Aorta (tissue), 5 donors: ENCODE data around the gene ACER1. TPM values are rescaled to one million over a fixed set of nuclear protein-coding genes. Genes with fewer than 3 reads are reported as not detected.

ENCODE experiments used
- ATAC-seq: fragments of 200-7000 bp; cut with Tn5 transposase; one replicate; pipeline ENCODE4 v1.9.1; 2022; ENCODE audit warnings: moderate library complexity; ENCODE audit not compliant: low FRiP score
- DNase-seq, 2 donors: peaks; one replicate each; pipeline ENCODE4 v3.0.0-alpha.2; 2020
- H3K27ac ChIP-seq, 2 donors: one replicate each; pipeline ENCODE4 v1.5.1; 2013; ENCODE audit warnings: low read length in 2 of 2, mild to moderate bottlenecking in 2 of 2, moderate library complexity in 2 of 2, control low read depth in 1 of 2, inconsistent platforms in 1 of 2, low read depth in 1 of 2
- H3K27me3 ChIP-seq, 2 donors: one replicate each; pipeline ENCODE4 v1.6.1; 2013; ENCODE audit warnings: control low read depth in 1 of 2, low read length in 1 of 2, mild to moderate bottlenecking in 1 of 2, moderate library complexity in 1 of 2; ENCODE audit not compliant: insufficient read depth in 2 of 2, control insufficient read depth in 1 of 2
- H3K36me3 ChIP-seq, 2 donors: one replicate each; pipeline ENCODE4 v1.6.1; 2013; ENCODE audit warnings: control low read depth in 1 of 2, low read length in 1 of 2, mild to moderate bottlenecking in 1 of 2; ENCODE audit not compliant: insufficient read depth in 2 of 2, control insufficient read depth in 1 of 2
- H3K4me1 ChIP-seq, 2 donors: one replicate each; pipeline ENCODE4 v1.6.1; 2013; ENCODE audit warnings: low read length in 2 of 2, control low read depth in 1 of 2, mild to moderate bottlenecking in 1 of 2, moderate library complexity in 1 of 2; ENCODE audit not compliant: insufficient read depth in 2 of 2, control insufficient read depth in 1 of 2
- H3K4me3 ChIP-seq, 2 donors: one replicate each; pipeline ENCODE4 v1.5.1; 2013; ENCODE audit warnings: low read length in 2 of 2, control low read depth in 1 of 2, mild to moderate bottlenecking in 1 of 2
- H3K9me3 ChIP-seq: one replicate; pipeline ENCODE4 v1.6.1; 2013; ENCODE audit warnings: mild to moderate bottlenecking, low read length; ENCODE audit not compliant: control insufficient read depth
- WGBS, 2 donors: extraction: QIAGEN DNeasy Blood & Tissue Kit; methylation state at CpG; one replicate each; pipeline ENCODE4 v1.1.7; 2013; 5-methylcytosine and 5-hydroxymethylcytosine counted together
- intact Hi-C, 2 donors: fragments of 100-400 bp; cut with DNase I; formaldehyde crosslinking; loops; one replicate each; pipeline versions ENCODE4 v1.14.2 to v1.15.0; 2022
- long read RNA-seq, 2 donors: library from polyadenylated mRNA; unstranded; transcript quantifications; one replicate each; pipeline ENCODE4 v2.0.0, GENCODE V29; 2020 to 2021
- polyA plus RNA-seq, 2 donors: library from polyadenylated mRNA; stranded (reverse); fragments of 200-250 nt; gene quantifications; one replicate each; pipeline ENCODE4 v1.2.3, GENCODE V29; 2013
- total RNA-seq, 2 donors: library from RNA; stranded (reverse); fragmentation: NEBNext Ultra II Directional; extraction: Animal tissue kit (Norgen Biotek cat#: 25700); gene quantifications; one replicate each; pipeline ENCODE4 v1.2.1, GENCODE V29; 2021
- donor health status: healthy with polysubstance abuse.
- donor health status: Bipolar disorder and iron deficiency.
- donor health status: DM: no; HTN: no; CAD: no.
- donor health status: DM: no; HTN: no; CAD: no.
- donor health status: DM: yes; HTN: yes; CAD: no.

Gene ACER1
- not detected for total RNA-seq
- under 1 TPM in 1 of 2 donors, not detected in 1; 0.10 TPM for polyA plus RNA-seq
- long read RNA-seq, donor 1: 0 reads
- long read RNA-seq, donor 2: 0 reads

GRCh38 chr19:6333439-6333838 lies at the start of gene ACER1:
TSS of gene ACER1 (minus strand) at chr19:6333612. CDS start at chr19:6333551, 61 bp downstream.
- Histone ChIP-seq H3K4me3 (no peak within 1 kb of the TSS), H3K27ac (no peak within 1 kb of the TSS), H3K36me3 (no peaks in the 10 kb centered on the region), H3K4me1 (no peaks in the 10 kb centered on the region), H3K27me3 (no peaks in the 10 kb centered on the region), H3K9me3 (no peaks in the 10 kb centered on the region)
- DNase-seq: no peak
- ATAC-seq: no peak
- intact Hi-C loops: no loop called here
- 81 to 82% methylated on average over 17 of the region's 17 CpGs for WGBS, 2 donors

- peaks cover 4 to 22% of the 10 kb centered on the region in 2 donors for H3K36me3 ChIP-seq
- ATAC-seq: no peak
- 92 to 97% methylated on average over 19 of the region's 19 CpGs for WGBS, 2 donors
Measured at GRCh38 chr19:6383188-6383587, 49.8 kb upstream of the ACER1 start.

GRCh38 chr19:6381030-6381750 lies 47.8 kb upstream of the ACER1 start:
- no peaks in the 10 kb centered on the region for H3K4me1 ChIP-seq

More at GRCh38 chr19:6383188-6383587, 49.8 kb upstream of the ACER1 start:
- intact Hi-C loops: no loop called here
- Histone ChIP-seq H3K27me3 (no peaks in the 10 kb centered on the region), H3K9me3 (no peaks in the 10 kb centered on the region), H3K4me1 (no peaks in the 10 kb centered on the region), H3K4me3 (no peak overlapping the region), H3K27ac (no peak overlapping the region)
- no peak for DNase-seq

GRCh38 chr19:6379744-6380143 lies 46.3 kb upstream of the ACER1 start:
- Histone ChIP-seq H3K27ac (no peak overlapping the region), H3K9me3 (no peaks in the 10 kb centered on the region), H3K4me1 (no peaks in the 10 kb centered on the region), H3K36me3 (peaks cover 4 to 22% of the 10 kb centered on the region in 2 donors), H3K27me3 (no peaks in the 10 kb centered on the region), H3K4me3 (no peak overlapping the region)
- WGBS, 2 donors: 86 to 99% methylated on average over 3 of the region's 3 CpGs
- no peak for DNase-seq
- intact Hi-C loops: no loop called here
- ATAC-seq: no peak

More at GRCh38 chr19:6381030-6381750, 47.8 kb upstream of the ACER1 start:
- intact Hi-C loops: no loop called here
- DNase-seq (no peak), ATAC-seq (no peak)
- no peaks in the 10 kb centered on the region for H3K9me3 ChIP-seq
- WGBS, 2 donors: 97 to 98% methylated on average over 37 to 40 of the region's 40 CpGs
- H3K4me3 ChIP-seq: no peak overlapping the region
- no peaks in the 10 kb centered on the region for H3K27me3 ChIP-seq
- peaks cover 4 to 22% of the 10 kb centered on the region in 2 donors for H3K36me3 ChIP-seq
- no peak overlapping the region for H3K27ac ChIP-seq

- Histone ChIP-seq H3K4me1 (no peaks in the 10 kb centered on the region), H3K9me3 (no peaks in the 10 kb centered on the region), H3K36me3 (peaks cover 4 to 22% of the 10 kb centered on the region in 2 donors), H3K4me3 (no peak overlapping the region), H3K27ac (no peak overlapping the region), H3K27me3 (no peaks in the 10 kb centered on the region)
- 69 to 74% methylated on average over 9 of the region's 9 CpGs for WGBS, 2 donors
- ATAC-seq (no peak), DNase-seq (no peak)
- intact Hi-C loops: no loop called here
Measured at GRCh38 chr19:6378486-6378885, 45.1 kb upstream of the ACER1 start.

GRCh38 chr19:6378041-6378440 lies 44.6 kb upstream of the ACER1 start:
- no peaks in the 10 kb centered on the region for H3K27me3 ChIP-seq
- H3K9me3 ChIP-seq: no peaks in the 10 kb centered on the region
- H3K36me3 ChIP-seq: peaks cover under 1 to 19% of the 10 kb centered on the region in 2 donors
- WGBS, 2 donors: 7 to 9% methylated on average over 6 of the region's 6 CpGs
- no peak overlapping the region for H3K4me3 ChIP-seq
- DNase-seq (peak in 1 of 2 donors; percentile 70), ATAC-seq (no peak)
- no peaks in the 10 kb centered on the region for H3K4me1 ChIP-seq
- H3K27ac ChIP-seq: no peak overlapping the region
- intact Hi-C loops: no loop called here

- intact Hi-C loops: no loop called here
- Histone ChIP-seq H3K4me3 (no peak overlapping the region), H3K27ac (no peak overlapping the region), H3K27me3 (no peaks in the 10 kb centered on the region), H3K4me1 (no peaks in the 10 kb centered on the region), H3K36me3 (peaks cover 0 to 17% of the 10 kb centered on the region in 2 donors), H3K9me3 (no peaks in the 10 kb centered on the region)
- DNase-seq (no peak), ATAC-seq (no peak)
- WGBS, 2 donors: 73 to 74% methylated on average over 19 of the region's 19 CpGs
Measured at GRCh38 chr19:6376512-6377190, 43.2 kb upstream of the ACER1 start.

GRCh38 chr19:6375411-6376010 lies 42.1 kb upstream of the ACER1 start, which contains the start of gene PSPN:
TSS of gene PSPN (minus strand) at chr19:6375933. CDS start at chr19:6375849, 84 bp downstream.
- H3K27me3 ChIP-seq: no peaks in the 10 kb centered on the region
- DNase-seq (no peak), ATAC-seq (no peak)
- no peak within 1 kb of the TSS for H3K27ac ChIP-seq
- no peaks in the 10 kb centered on the region for H3K9me3 ChIP-seq
- H3K4me3 ChIP-seq: no peak within 1 kb of the TSS
- H3K36me3 ChIP-seq: peaks cover 0 to 8% of the 10 kb centered on the region in 2 donors
- no peaks in the 10 kb centered on the region for H3K4me1 ChIP-seq
- WGBS, 2 donors: 84 to 85% methylated on average over 25 of the region's 25 CpGs
- intact Hi-C loops: no loop called here
